Astrocyte of the cerebellum (primary cell): ENCODE results near the gene CMBL.
"Not testable (repeated sequence)": the region's sequence is repeated elsewhere in the genome, so short reads cannot be mapped to it uniquely, and the experiment has no call there.

ENCODE experiments used
- DNase-seq: peaks from one replicate; pipeline ENCODE4 v3.0.0-alpha.2; 2011; ENCODE audit warnings: low read depth
- H3K4me3 ChIP-seq: 2 replicates; pipeline ENCODE4 v1.5.1; 2011; ENCODE audit warnings: mild to moderate bottlenecking, low read depth, low read length, moderate library complexity
- CTCF ChIP-seq: IDR thresholded peaks from 2 replicates; pipeline ENCODE4 v1.5.1; 2012; ENCODE audit warnings: low read length, low read depth, moderate library complexity, mild to moderate bottlenecking; ENCODE audit errors: missing control alignments
- in situ Hi-C: cut with HindIII; loops from 2 replicates; pipeline ENCODE4 v1.10.0; 2017; ENCODE audit warnings: low sequenced_read_pairs

The CMBL gene

GRCh38 chr5:10275991-10276390 is 31.7 kb downstream of the CMBL start:
- TF ChIP-seq CTCF = no peak
- in situ Hi-C loops = no loop called here

GRCh38 chr5:10275460-10275859 is 32.2 kb downstream of the CMBL start:
- in situ Hi-C loops = no loop called here
- no peak for TF ChIP-seq CTCF
- no peak overlapping the region for H3K4me3 ChIP-seq
- no peak for DNase-seq

More at GRCh38 chr5:10275991-10276390, 31.7 kb downstream of the CMBL start:
- DNase-seq = no peak
- no peak overlapping the region for H3K4me3 ChIP-seq

GRCh38 chr5:10272875-10273209 is 34.9 kb downstream of the CMBL start:
- in situ Hi-C loops, H3K4me3 ChIP-seq: not testable (repeated sequence)

GRCh38 chr5:10272053-10272874 is 35.4 kb downstream of the CMBL start:
- H3K4me3 ChIP-seq = no peak overlapping the region
- DNase-seq = no peak
- in situ Hi-C loops = no loop called here
- TF ChIP-seq CTCF = no peak

More at GRCh38 chr5:10272875-10273209, 34.9 kb downstream of the CMBL start:
- DNase-seq = not testable (repeated sequence)

GRCh38 chr5:10268100-10268499 is 39.6 kb downstream of the CMBL start:
- H3K4me3 ChIP-seq = no peak overlapping the region
- no peak for DNase-seq
- in situ Hi-C loops = no loop called here
- TF ChIP-seq CTCF = no peak

GRCh38 chr5:10266839-10267238 is 40.9 kb downstream of the CMBL start:
- no peak for DNase-seq
- no peak for TF ChIP-seq CTCF
- H3K4me3 ChIP-seq = no peak overlapping the region
- in situ Hi-C loops = no loop called here

- no peak for TF ChIP-seq CTCF
- no peak overlapping the region for H3K4me3 ChIP-seq
- in situ Hi-C loops = no loop called here
- DNase-seq = no peak
These were observed 41.6 kb downstream of the CMBL start for GRCh38 chr5:10266137-10266536.
